ENCODE data around the gene OBSCN. TPM values are rescaled to one million over a fixed set of nuclear protein-coding genes. Genes with fewer than 3 reads are reported as not detected.
A peak's percentile ranks its signal among the peaks of the same experiment; 100 is the strongest.

The OBSCN gene
- total RNA-seq, 2 donors from 2014 or later: 159 to 317 TPM

DNA sequence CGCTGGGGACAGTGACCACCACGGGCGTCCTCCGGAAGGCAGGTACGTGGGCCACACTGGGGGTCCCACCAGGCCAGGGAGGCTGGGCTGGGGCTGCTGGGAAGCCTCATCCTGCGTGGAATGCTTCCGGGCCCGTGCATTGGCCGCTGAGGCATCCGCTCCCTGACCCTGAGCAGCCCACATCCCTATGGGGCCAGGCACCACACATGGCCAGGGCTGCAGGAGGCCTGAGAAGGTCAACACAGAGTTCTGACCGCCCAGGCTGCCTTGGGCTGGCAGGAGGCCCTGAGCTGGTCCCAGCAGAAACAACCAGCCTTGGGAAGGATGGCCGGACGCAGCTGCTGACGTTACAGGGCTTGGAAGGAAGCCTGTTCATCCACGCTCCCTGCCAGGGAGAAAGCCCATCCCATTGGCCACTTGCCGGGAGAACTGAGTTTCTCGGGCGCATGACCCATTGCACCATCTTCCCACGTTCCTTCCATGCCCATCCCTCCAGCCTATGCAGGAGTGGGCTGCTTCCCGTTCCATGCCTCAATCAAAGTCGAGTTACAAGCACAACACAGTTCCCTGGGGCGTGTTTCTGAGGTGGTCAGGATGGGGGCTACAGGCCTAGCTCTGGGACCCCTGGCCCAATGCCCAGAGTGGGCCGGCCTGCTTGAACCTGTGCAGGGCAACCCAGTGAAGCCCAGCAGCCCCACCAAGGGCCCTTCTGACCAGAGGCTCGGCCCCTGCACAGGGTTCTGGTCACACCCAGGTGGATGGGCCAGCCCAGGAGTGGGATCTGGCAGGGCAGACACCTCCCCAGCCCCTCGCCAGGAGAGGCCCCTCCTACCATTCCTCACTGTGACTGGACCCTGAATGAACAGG is 167.1 kb downstream of the OBSCN start:
- peak; percentile 94 for DNase-seq (ENCODE audit: low spot score)
- peak overlapping the region; percentile 92 to 95 for H3K27ac ChIP-seq
- peaks cover 36% of the 10 kb centered on the region for H3K36me3 ChIP-seq
- H3K27me3 ChIP-seq: no peaks in the 10 kb centered on the region
- TF ChIP-seq, protein P1, sequence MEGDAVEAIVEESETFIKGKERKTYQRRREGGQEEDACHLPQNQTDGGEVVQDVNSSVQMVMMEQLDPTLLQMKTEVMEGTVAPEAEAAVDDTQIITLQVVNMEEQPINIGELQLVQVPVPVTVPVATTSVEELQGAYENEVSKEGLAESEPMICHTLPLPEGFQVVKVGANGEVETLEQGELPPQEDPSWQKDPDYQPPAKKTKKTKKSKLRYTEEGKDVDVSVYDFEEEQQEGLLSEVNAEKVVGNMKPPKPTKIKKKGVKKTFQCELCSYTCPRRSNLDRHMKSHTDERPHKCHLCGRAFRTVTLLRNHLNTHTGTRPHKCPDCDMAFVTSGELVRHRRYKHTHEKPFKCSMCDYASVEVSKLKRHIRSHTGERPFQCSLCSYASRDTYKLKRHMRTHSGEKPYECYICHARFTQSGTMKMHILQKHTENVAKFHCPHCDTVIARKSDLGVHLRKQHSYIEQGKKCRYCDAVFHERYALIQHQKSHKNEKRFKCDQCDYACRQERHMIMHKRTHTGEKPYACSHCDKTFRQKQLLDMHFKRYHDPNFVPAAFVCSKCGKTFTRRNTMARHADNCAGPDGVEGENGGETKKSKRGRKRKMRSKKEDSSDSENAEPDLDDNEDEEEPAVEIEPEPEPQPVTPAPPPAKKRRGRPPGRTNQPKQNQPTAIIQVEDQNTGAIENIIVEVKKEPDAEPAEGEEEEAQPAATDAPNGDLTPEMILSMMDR (IDR thresholded peaks at IDR 0.05): no peak
- H3K4me1 ChIP-seq: peaks cover 4 to 72% of the 10 kb centered on the region in 2 donors
- no peaks in the 10 kb centered on the region for H3K9me3 ChIP-seq
- no peak overlapping the region for H3K4me3 ChIP-seq

DNA sequence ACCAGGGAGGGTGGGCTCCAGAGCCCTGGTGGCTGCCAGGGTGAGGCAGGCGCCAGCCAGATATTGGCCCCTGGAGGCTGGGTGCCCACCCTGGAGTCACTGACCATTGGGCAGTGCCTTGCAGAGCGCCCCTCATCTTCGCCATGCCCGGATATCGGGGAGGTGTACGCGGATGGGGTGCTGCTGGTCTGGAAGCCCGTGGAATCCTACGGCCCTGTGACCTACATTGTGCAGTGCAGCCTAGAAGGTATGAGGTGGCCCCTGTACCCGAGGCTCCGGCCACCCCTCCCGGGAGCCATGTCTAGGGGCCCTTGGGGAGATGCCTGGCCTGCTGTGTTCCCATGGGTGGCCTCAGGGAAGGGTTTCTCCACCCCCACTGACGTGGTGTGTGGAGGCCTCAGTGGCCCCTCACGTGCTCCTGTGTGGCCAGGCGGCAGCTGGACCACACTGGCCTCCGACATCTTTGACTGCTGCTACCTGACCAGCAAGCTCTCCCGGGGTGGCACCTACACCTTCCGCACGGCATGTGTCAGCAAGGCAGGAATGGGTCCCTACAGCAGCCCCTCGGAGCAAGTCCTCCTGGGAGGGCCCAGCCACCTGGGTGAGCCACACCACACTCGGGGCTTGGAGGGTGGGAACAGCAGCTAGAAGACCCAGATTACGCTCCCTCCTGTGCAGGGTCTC is 167.9 kb downstream of the OBSCN start:
- H3K27ac ChIP-seq: peak overlapping the region; percentile 92 to 95
- H3K27me3 ChIP-seq: no peaks in the 10 kb centered on the region
- peaks cover 36% of the 10 kb centered on the region for H3K36me3 ChIP-seq
- H3K4me3 ChIP-seq: no peak overlapping the region
- no peak for DNase-seq (ENCODE audit: low spot score)
- TF ChIP-seq, protein P1 (IDR thresholded peaks at IDR 0.05): no peak
- H3K4me1 ChIP-seq: peaks cover 4 to 64% of the 10 kb centered on the region in 2 donors
- H3K9me3 ChIP-seq: no peaks in the 10 kb centered on the region

DNA sequence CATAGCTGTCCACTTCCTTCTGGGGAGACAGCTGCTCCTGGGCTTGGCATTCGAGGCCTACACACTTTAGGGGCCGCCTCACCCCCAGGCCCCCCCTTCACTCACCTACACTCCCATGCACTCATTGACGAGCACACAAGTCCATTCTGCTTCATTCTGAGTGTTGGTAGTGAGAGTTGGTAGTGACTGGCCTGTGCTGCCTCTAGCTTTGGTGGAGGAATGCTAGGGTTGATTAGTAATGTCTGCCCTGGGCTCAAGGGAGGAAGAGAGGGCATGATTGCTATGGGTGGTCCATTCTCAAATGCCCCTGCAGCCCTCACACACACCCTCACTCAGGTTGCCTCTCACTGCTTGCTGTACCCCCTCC is 168.4 kb downstream of the OBSCN start:
- DNase-seq (ENCODE audit: low spot score): no peak
- Histone ChIP-seq H3K27ac (peak overlapping the region; percentile 92 to 95), H3K27me3 (no peaks in the 10 kb centered on the region), H3K4me3 (no peak overlapping the region), H3K9me3 (no peaks in the 10 kb centered on the region), H3K4me1 (peaks cover 4 to 61% of the 10 kb centered on the region in 2 donors), H3K36me3 (peaks cover 36% of the 10 kb centered on the region)
- TF ChIP-seq, protein P1 (IDR thresholded peaks at IDR 0.05): no peak

DNA sequence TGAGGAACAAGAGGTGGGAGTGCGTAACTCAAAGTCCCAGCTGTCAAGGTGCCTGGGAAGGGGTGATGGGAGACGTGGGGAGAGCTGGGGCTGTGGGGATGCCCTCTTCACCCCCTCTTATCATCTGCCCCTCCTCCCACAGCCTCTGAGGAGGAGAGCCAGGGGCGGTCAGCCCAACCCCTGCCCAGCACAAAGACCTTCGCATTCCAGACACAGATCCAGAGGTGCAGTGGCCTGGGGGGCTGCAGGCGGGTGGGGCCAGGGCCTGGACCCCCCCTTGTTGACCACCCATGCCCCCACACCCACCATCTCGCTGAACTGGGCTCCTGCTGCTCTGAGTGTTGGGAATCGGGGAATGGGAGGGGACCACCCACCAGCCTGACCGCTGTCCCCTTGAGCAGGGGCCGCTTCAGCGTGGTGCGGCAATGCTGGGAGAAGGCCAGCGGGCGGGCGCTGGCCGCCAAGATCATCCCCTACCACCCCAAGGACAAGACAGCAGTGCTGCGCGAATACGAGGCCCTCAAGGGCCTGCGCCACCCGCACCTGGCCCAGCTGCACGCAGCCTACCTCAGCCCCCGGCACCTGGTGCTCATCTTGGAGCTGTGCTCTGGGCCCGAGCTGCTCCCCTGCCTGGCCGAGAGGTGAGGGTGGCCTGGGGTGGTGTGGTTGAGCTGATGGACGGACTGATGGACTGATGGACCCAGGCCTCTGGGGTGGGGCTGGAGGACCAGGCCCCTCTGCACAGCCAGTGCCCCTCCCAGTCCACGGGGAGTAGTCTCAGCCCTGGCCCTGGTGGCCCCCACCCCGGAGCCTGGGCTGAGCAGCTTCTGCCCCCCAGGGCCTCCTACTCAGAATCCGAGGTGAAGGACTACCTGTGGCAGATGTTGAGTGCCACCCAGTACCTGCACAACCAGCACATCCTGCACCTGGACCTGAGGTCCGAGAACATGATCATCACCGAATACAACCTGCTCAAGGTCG is 169.1 kb downstream of the OBSCN start:
- peak overlapping the region; percentile 92 to 95 for H3K27ac ChIP-seq
- no peak for DNase-seq (ENCODE audit: low spot score)
- peaks cover 36% of the 10 kb centered on the region for H3K36me3 ChIP-seq

DNA sequence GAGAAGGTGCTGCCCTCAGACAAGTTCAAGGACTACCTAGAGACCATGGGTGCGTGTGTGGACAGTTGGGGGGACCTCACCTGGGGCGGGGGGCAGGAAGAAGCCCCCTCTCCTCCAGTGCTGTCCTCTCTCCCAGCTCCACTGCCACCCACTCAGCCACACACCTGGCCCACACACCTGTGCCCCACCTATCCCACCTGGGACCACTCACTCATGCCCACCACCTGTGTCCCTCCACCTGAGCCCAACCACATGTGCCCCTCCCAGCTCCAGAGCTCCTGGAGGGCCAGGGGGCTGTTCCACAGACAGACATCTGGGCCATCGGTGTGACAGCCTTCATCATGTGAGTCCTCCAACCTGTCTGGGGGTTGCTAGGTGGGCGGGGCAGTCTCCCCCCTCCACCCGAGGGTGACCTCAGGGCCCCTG is 169.8 kb downstream of the OBSCN start:
- H3K36me3 ChIP-seq: peaks cover 36% of the 10 kb centered on the region
- peak overlapping the region; percentile 16 to 92 for H3K27ac ChIP-seq
- DNase-seq (ENCODE audit: low spot score): no peak
- H3K4me3 ChIP-seq: no peak overlapping the region
- TF ChIP-seq, protein P1 (IDR thresholded peaks at IDR 0.05): no peak
- no peaks in the 10 kb centered on the region for H3K27me3 ChIP-seq
- H3K4me1 ChIP-seq: peaks cover 0 to 48% of the 10 kb centered on the region in 2 donors
- H3K9me3 ChIP-seq: no peaks in the 10 kb centered on the region

More for the DNA sequence above, 169.1 kb downstream of the OBSCN start:
- H3K9me3 ChIP-seq: no peaks in the 10 kb centered on the region
- peaks cover 0 to 55% of the 10 kb centered on the region in 2 donors for H3K4me1 ChIP-seq
- no peak overlapping the region for H3K4me3 ChIP-seq
- no peaks in the 10 kb centered on the region for H3K27me3 ChIP-seq
- TF ChIP-seq, protein P1 (IDR thresholded peaks at IDR 0.05): no peak
